GM12892 (cell line): Measurements from ENCODE around the gene NQO1.

Experiments used
- DNase-seq: peaks from one replicate; pipeline ENCODE4 v3.0.0; 2011; ENCODE audit not compliant: insufficient read length
- FAIRE-seq: peaks from 2 replicates; lab custom pipeline; 2011; peaks lifted over from hg19 to GRCh38; lab: Jason Lieb, UNC
- POLR2A ChIP-seq: IDR thresholded peaks from 2 replicates; pipeline ENCODE4 v1.6.1; 2011; ENCODE audit warnings: low read depth, low read length, control low read depth
- POLR2AphosphoS5 ChIP-seq: IDR thresholded peaks from 2 replicates; pipeline ENCODE4 v1.6.1; 2011; ENCODE audit warnings: low read depth, low read length, control low read depth
- TAF1 ChIP-seq: IDR thresholded peaks from 2 replicates; pipeline ENCODE4 v1.6.1; 2011; ENCODE audit warnings: low read depth, mild to moderate bottlenecking, control low read depth, low read length, borderline replicate concordance

The NQO1 gene

DNA sequence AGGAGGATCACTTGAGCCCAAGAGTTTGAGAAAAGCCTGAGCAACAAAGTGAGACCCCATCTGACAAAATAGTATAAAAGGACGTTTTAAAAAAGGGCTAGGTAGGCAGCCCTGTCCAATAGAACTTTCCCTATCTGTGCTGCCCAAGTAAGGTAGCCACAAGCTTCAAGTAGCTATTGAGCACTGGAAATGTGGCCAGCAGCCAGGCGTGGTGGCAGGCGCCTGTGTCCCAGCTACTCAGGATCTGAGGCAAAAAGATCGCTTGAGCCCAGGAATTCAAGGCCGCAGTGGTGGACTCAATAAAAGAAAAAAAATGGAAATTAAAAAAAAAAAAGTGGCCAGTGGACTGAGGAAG is 1.5 kb upstream of the NQO1 start:
- no peak for TF ChIP-seq POLR2AphosphoS5
- no peak for TF ChIP-seq POLR2A
- TF ChIP-seq TAF1, result no peak
- FAIRE-seq (no peak), DNase-seq (no peak)

- FAIRE-seq, result no peak
- DNase-seq, result no peak
Observed at GRCh38 chr16:69725480-69726312, 664 bp downstream of the NQO1 start.

DNA sequence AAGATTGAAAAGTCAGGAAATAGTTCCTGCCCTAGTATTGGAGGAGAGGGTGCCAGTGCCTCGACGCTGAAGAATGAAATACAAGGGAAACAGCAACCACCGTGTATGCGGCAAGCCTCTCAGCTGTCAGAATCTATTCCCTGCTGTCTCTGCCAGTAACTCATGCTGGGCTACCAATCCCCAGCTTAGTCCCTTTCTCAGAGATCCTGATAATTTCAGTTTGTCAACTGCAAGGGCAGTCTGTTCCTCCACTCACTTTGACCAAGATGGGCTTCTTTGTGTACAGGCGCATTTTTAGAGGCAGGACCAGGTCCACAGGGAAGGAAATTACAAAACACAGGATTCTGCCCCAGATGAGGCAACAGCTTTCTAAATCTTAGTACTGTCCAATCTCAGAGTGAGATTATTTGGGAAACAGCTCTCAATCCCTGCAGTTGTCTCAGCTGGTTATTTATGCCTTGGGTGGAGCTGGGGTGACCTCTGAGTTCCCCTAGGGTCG is 1.3 kb downstream of the NQO1 start:
- DNase-seq (no peak), FAIRE-seq (no peak)
- TF ChIP-seq POLR2A, result no peak
- no peak for TF ChIP-seq POLR2AphosphoS5
- no peak for TF ChIP-seq TAF1

More at GRCh38 chr16:69725480-69726312, 664 bp downstream of the NQO1 start:
- TF ChIP-seq TAF1 (no peak), POLR2A (no peak), POLR2AphosphoS5 (no peak)

- FAIRE-seq (no peak), DNase-seq (no peak)
- TF ChIP-seq POLR2A, result no peak
- no peak for TF ChIP-seq TAF1
- no peak for TF ChIP-seq POLR2AphosphoS5
Observed at GRCh38 chr16:69724414-69724873, 1.9 kb downstream of the NQO1 start.

DNA sequence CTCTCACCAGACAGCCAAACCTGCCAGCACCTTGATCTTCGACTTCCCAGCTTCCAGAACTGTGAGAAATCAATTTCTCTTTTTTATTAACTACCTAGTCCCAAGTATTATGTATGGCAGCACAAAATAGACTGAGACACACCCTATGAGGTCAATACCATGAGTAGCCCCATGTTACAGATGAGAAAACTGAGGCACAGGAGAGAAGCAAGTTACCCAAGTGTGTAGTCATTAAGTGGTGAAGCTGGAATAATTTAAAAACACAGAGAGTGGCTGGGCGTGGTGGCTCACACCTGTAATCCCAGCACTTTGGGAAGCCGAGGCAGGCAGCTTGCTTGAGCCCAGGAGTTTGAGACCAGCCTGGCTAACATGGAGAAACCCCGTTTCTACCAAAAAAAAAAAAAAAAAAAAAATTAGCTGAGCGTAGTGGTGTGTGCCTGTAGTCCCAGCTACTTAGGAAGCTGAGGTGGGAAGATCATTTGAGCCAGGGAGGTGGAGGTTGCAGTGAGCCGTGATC is 4.9 kb downstream of the NQO1 start:
- FAIRE-seq (no peak), DNase-seq (no peak)
- TF ChIP-seq TAF1 (no peak), POLR2A (no peak), POLR2AphosphoS5 (no peak)

DNA sequence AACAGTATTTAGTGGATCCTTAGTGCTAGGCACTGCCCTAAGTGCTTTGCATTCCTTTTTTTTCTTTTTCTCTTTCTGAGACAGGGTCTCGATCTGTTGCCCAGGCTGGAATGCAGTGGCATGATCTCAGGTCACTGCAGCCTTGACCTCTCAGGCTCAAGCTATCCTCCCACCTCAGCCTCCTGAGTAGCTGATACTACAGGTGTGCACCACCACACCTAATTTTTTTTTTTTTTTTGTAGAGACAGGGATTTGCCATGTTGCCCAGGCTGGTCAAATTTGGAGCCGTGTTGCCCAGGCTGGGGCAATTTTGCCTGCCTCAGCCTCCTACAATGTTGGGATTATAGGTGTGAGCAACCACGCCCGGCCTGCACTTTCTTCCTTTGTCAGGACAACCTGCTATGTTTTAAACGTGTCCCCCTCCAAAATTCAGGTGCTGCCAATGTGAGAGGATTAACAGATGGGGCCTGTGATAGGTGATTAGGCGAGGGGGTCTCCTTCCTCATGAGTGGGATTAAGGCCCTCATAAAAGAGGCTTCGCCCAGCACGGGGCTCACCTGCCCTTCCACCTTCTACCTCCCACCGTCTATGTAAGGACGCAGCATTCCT is 5.4 kb downstream of the NQO1 start:
- TF ChIP-seq POLR2A, result no peak
- no peak for TF ChIP-seq TAF1
- TF ChIP-seq POLR2AphosphoS5, result no peak
- FAIRE-seq (no peak), DNase-seq (no peak)

- no peak for TF ChIP-seq POLR2A
- TF ChIP-seq TAF1, result no peak
- no peak for TF ChIP-seq POLR2AphosphoS5
- FAIRE-seq (no peak), DNase-seq (no peak)
Observed at GRCh38 chr16:69718111-69718764, 8.1 kb downstream of the NQO1 start.

DNA sequence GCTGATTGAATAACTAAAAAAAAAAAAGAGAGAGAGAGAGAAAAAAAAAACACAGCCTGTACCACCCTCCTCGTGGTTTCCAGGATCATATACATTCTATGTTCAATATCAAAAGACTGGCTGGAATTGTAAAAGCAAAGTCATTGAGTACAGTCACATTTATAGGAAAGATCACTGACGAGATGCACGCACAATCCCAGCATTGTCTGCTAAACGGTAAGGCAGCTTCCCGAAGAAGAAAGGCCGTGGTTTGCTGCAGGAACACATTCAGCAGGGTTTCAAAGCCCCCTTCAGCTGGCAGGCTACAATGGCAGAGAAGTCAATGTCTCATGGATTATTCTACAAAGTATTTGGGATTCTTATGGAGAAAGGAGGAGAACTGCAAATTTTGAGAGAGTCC is 9.3 kb downstream of the NQO1 start:
- TF ChIP-seq TAF1 (no peak), POLR2AphosphoS5 (no peak), POLR2A (no peak)
- no peak for DNase-seq
- no peak for FAIRE-seq

GRCh38 chr16:69712914-69713581 is 13.3 kb downstream of the NQO1 start:
- FAIRE-seq (no peak), DNase-seq (no peak)
- TF ChIP-seq POLR2A (no peak), TAF1 (no peak), POLR2AphosphoS5 (no peak)

DNA sequence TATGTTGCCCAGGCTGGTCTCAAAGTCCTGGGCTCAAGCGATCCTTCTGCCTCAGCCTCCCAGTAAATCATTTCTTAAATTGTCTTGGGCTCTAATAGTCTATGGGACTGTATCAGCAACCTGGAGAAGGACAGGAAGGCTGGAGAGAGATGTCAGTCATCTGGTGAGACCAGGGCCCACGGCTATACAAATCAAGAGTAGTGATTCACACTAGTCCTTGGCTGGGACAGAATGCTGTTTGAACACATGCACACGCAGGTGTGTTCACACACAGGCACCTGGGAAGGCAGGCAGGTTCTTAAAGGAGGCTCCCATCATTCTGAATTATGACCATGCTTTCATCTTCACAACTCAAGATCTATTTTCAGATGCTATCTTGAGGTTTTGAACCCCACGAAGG is 14.1 kb downstream of the NQO1 start:
- no peak for TF ChIP-seq TAF1
- TF ChIP-seq POLR2A, result no peak
- TF ChIP-seq POLR2AphosphoS5, result no peak
- no peak for DNase-seq
- FAIRE-seq, result no peak

- DNase-seq (no peak), FAIRE-seq (no peak)
- no peak for TF ChIP-seq POLR2AphosphoS5
- no peak for TF ChIP-seq TAF1
- TF ChIP-seq POLR2A, result no peak
Observed at GRCh38 chr16:69711115-69711740, 15.1 kb downstream of the NQO1 start.
